ENCODE results near the gene PXYLP1.

DNA sequence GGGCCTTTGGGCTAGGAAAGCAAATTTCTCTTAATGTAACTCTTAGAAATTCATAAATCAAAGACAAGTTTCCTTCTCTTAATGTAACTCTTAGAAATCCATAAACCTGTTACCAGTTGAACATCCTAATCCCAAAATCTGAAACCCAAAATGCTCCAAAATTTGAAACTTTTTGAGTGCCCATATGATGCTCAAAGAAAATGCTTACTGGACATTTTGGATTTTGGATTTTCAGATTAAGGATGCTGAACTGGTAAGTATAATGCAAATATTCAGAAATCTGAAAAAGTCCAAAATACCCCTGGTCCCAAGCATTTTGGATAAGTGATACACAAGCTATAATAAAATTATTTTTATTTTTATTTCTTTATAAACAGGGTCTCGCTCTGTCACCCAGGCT lies 85.2 kb downstream of the PXYLP1 start:
- TF ChIP-seq, protein P1, sequence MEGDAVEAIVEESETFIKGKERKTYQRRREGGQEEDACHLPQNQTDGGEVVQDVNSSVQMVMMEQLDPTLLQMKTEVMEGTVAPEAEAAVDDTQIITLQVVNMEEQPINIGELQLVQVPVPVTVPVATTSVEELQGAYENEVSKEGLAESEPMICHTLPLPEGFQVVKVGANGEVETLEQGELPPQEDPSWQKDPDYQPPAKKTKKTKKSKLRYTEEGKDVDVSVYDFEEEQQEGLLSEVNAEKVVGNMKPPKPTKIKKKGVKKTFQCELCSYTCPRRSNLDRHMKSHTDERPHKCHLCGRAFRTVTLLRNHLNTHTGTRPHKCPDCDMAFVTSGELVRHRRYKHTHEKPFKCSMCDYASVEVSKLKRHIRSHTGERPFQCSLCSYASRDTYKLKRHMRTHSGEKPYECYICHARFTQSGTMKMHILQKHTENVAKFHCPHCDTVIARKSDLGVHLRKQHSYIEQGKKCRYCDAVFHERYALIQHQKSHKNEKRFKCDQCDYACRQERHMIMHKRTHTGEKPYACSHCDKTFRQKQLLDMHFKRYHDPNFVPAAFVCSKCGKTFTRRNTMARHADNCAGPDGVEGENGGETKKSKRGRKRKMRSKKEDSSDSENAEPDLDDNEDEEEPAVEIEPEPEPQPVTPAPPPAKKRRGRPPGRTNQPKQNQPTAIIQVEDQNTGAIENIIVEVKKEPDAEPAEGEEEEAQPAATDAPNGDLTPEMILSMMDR (IDR thresholded peaks at IDR 0.05) = no peak
- TF ChIP-seq POLR2AphosphoS5 (IDR thresholded peaks at IDR 0.05) = no peak
- TF ChIP-seq POLR2A (IDR thresholded peaks at IDR 0.05) = no peak

All from prostate gland (tissue), 2 donors.